Omental fat pad (tissue), 4 donors: ENCODE results near the gene MOGAT2. TPM values are rescaled to one million over a fixed set of nuclear protein-coding genes. Genes with fewer than 3 reads are reported as not detected.
A peak's percentile ranks its signal among the peaks of the same experiment; 100 is the strongest.

ENCODE experiments used
- ATAC-seq: fragments of 150-250 bp; one replicate; pipeline ENCODE4 v1.9.1; 2016; ENCODE audit warnings: mild to moderate bottlenecking, moderate library complexity; ENCODE audit not compliant: low FRiP score
- DNase-seq: peaks from one replicate; pipeline ENCODE4 v3.0.0-alpha.2; 2019; ENCODE audit warnings: low spot score
- CTCF ChIP-seq, 3 donors: fragments of 450-650 bp; IDR thresholded peaks; one replicate each; pipeline ENCODE4 v1.5.1; 2016 to 2017; ENCODE audit warnings: antibody characterized with exemption in 3 of 3, mild to moderate bottlenecking in 3 of 3, moderate library complexity in 2 of 3
- total RNA-seq, 4 donors: library from RNA; depleted of rRNA; stranded (reverse); fragments of >200 nt; gene quantifications; one replicate each; pipeline ENCODE4 v1.1.0, GENCODE V29; 2016

Gene MOGAT2
- total RNA-seq, result not detected

DNA sequence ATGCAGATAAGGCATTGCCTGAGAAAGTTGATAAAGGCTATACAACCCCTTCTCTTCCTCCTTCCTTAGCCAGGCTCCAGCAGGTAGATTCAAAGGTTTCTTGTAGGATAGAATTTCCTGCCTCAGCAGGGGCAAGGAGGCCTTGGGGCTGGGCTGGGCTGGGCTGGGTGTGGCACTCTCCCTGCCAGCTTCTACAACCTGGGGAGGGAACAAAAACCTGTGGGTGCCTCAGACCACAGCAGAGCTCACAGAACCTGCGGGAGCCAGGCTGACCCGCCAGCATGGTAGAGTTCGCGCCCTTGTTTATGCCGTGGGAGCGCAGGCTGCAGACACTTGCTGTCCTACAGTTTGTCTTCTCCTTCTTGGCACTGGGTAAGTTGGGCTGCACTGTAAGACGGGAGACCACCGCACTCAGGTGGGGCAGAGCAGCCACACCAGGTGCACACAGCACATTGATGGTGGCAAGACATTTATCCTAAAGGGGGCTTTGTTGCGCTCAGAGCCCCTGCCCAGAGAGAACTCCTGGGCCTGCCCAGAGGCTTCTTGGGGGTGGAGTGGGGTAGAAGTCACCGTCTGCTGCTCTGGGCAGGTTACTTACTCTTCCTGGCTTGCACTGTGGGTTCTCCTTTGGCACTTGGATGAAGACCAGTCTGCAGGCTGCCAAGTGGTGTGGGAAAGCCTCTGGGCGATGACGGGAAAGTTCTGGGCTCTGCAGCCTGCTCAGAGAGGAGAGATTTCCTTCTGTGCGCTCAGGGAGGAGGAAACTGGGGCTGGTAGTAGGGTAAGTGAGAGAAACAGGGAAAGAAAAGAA is at the start of gene MOGAT2:
MOGAT2 (plus strand) TSS at position 231 of the 811 bp plus-strand sequence; CDS start at position 282, 51 bp downstream.
- no peak for TF ChIP-seq CTCF (IDR thresholded peaks at IDR 0.05)
- ATAC-seq (peak; percentile 35), DNase-seq (no peak)

- no peak for DNase-seq
- TF ChIP-seq CTCF (IDR thresholded peaks at IDR 0.05), result no peak
- peak; percentile 4 for ATAC-seq
These were observed 49.0 kb upstream of the MOGAT2 start, which contains the start of gene MAP6 for GRCh38 chr11:75668451-75669297. Gene MAP6, minus strand, starts transcription at chr11:75669038. Its CDS starts 669 bp downstream, at chr11:75668369.

DNA sequence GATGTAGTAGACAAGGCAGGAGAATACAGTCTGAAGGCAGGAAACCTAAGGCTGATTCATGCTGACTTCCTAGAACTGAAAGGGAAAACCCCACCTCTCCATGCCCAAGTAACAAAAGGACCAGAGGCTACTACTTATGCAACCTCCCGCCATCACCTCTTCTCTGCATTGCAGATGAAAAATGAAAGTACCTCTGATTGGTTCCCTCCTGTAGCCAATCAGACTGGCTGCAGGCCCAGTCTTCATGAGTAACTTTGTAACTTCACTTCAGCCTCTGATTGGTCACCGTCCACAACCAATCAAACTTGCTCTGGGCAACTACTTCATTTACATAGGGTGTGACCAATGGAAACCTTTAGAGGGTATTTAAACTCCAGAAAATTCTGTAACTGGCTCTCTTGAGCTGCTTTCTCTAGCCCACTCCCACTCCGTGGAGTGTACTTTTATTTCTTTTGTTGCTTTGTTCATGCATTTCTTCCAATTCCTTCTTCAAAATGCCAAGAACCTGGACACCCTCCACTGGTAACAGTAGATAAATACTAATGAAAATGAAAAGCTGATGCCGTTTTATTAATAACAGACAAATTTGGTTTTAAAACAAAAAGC is 43.6 kb upstream of the MOGAT2 start:
- ATAC-seq (no peak), DNase-seq (no peak)
- no peak for TF ChIP-seq CTCF (IDR thresholded peaks at IDR 0.05)

DNA sequence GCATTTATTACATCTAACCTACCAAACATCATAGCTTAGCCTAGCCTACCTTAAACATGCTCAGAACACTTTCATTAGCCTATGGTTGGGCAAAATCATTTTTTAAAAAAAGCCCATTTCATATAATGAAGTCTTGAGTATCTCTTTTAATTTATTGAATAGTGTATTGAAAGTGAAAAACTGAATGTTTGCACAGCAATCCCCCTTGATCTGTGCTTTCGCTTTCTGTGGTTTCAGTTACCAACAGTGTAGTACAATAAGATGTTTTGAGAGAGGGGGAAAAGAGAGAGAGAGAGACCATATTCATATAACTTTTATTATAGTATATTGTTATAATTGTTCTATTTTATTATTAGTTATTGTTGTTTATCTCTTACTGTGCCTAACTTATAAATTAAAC is 40.4 kb upstream of the MOGAT2 start:
- DNase-seq (no peak), ATAC-seq (no peak)
- no peak for TF ChIP-seq CTCF (IDR thresholded peaks at IDR 0.05)

- no peak for ATAC-seq
- no peak for TF ChIP-seq CTCF (IDR thresholded peaks at IDR 0.05)
- DNase-seq, result no peak
These were observed 39.7 kb upstream of the MOGAT2 start for GRCh38 chr11:75677909-75678308.

GRCh38 chr11:75678620-75679259 is 38.9 kb upstream of the MOGAT2 start:
- no peak for TF ChIP-seq CTCF (IDR thresholded peaks at IDR 0.05)
- DNase-seq, result no peak
- no peak for ATAC-seq
